Astrocyte (in vitro differentiated cells and primary cell): Measurements from ENCODE around the gene LYRM7. TPM values are rescaled to one million over a fixed set of nuclear protein-coding genes. Genes with fewer than 3 reads are reported as not detected.

Source experiments
- DNase-seq: peaks from one replicate; pipeline ENCODE4 v3.0.0-alpha.2; 2010; ENCODE audit warnings: low read depth
- FAIRE-seq: peaks from 2 replicates; lab custom pipeline; 2011; peaks lifted over from hg19 to GRCh38; lab: Jason Lieb, UNC
- H2AFZ ChIP-seq: 2 replicates; pipeline ENCODE4 v1.6.0; 2012; ENCODE audit warnings: low read depth, low read length, inconsistent platforms
- H3K27ac ChIP-seq: 2 replicates; pipeline ENCODE4 v1.5.1; 2011; ENCODE audit warnings: low read depth, low read length, inconsistent platforms
- H3K27me3 ChIP-seq: 2 replicates; pipeline ENCODE4 v1.6.0; 2011; ENCODE audit warnings: low read length, inconsistent platforms; ENCODE audit not compliant: insufficient read depth
- H3K36me3 ChIP-seq: 2 replicates; pipeline ENCODE4 v1.5.1; 2011; ENCODE audit warnings: low read length, inconsistent platforms; ENCODE audit not compliant: insufficient read depth
- H3K4me1 ChIP-seq: 2 replicates; pipeline ENCODE4 v1.5.1; 2011; ENCODE audit warnings: low read length, inconsistent platforms; ENCODE audit not compliant: insufficient read depth
- H3K4me2 ChIP-seq: 2 replicates; pipeline ENCODE4 v1.6.0; 2012; ENCODE audit warnings: low read length, inconsistent platforms
- H3K4me3 ChIP-seq: 2 replicates; pipeline ENCODE4 v1.5.1; 2011; ENCODE audit warnings: low read depth, mild to moderate bottlenecking, low read length, inconsistent platforms; ENCODE audit not compliant: insufficient read depth
- H3K79me2 ChIP-seq: 2 replicates; pipeline ENCODE4 v1.6.0; 2012; ENCODE audit warnings: mild to moderate bottlenecking, low read length, inconsistent platforms; ENCODE audit not compliant: insufficient read depth
- H3K9ac ChIP-seq: 2 replicates; pipeline ENCODE4 v1.6.0; 2012; ENCODE audit warnings: mild to moderate bottlenecking, low read length, inconsistent platforms
- H3K9me3 ChIP-seq: 2 replicates; pipeline ENCODE4 v1.5.1; 2012; ENCODE audit warnings: low read depth, mild to moderate bottlenecking, low read length, inconsistent platforms; ENCODE audit not compliant: insufficient read depth
- H4K20me1 ChIP-seq: 2 replicates; pipeline ENCODE4 v1.6.0; 2012; ENCODE audit warnings: low read length, inconsistent platforms; ENCODE audit not compliant: insufficient read depth
- H3K27ac Mint-ChIP-seq: one replicate; pipeline ENCODE4 v1.8.0; 2021; ENCODE audit warnings: mild to moderate bottlenecking, mixed read lengths; ENCODE audit not compliant: unreplicated experiment
- H3K27me3 Mint-ChIP-seq: one replicate; pipeline ENCODE4 v1.8.0; 2021; ENCODE audit warnings: low read depth, mixed read lengths; ENCODE audit not compliant: unreplicated experiment
- H3K36me3 Mint-ChIP-seq: one replicate; pipeline ENCODE4 v1.8.0; 2021; ENCODE audit warnings: low read depth, mixed read lengths; ENCODE audit not compliant: unreplicated experiment
- H3K4me1 Mint-ChIP-seq: one replicate; pipeline ENCODE4 v1.8.0; 2021; ENCODE audit warnings: low read depth, mixed read lengths; ENCODE audit not compliant: unreplicated experiment
- H3K4me3 Mint-ChIP-seq: one replicate; pipeline ENCODE4 v1.8.0; 2021; ENCODE audit warnings: mild to moderate bottlenecking, moderate library complexity, mixed read lengths; ENCODE audit not compliant: unreplicated experiment
- H3K9me3 Mint-ChIP-seq: one replicate; pipeline ENCODE4 v1.8.0; 2021; ENCODE audit warnings: mild to moderate bottlenecking, mixed read lengths; ENCODE audit not compliant: unreplicated experiment
- CTCF ChIP-seq: IDR thresholded peaks from 2 replicates; pipeline ENCODE4 v1.5.1; 2011; ENCODE audit warnings: low read depth, mild to moderate bottlenecking, inconsistent platforms, low read length, moderate library complexity; ENCODE audit not compliant: insufficient read depth
- EZH2 ChIP-seq: IDR thresholded peaks from 2 replicates; pipeline ENCODE4 v1.6.1; 2012; ENCODE audit warnings: mild to moderate bottlenecking, low read length, inconsistent platforms; ENCODE audit not compliant: insufficient read depth
- total RNA-seq: library from RNA; stranded (reverse); gene quantifications from 2 replicates; pipeline ENCODE4 v1.2.1, GENCODE V29; 2021

Gene LYRM7
- total RNA-seq, 1 donor from 2014 or later, result 7.0 TPM

GRCh38 chr5:131169810-131170539 lies 769 bp upstream of the LYRM7 start:
- no peak for TF ChIP-seq EZH2
- TF ChIP-seq CTCF, result no peak
- Mint-ChIP-seq H3K36me3 (no peaks in the 10 kb centered on the region), H3K4me3 (peak overlapping the region; percentile 97), H3K27ac (peak overlapping the region; percentile 86), H3K27me3 (no peaks in the 10 kb centered on the region), H3K9me3 (no peaks in the 10 kb centered on the region), H3K4me1 (peaks cover 1% of the 10 kb centered on the region)
- peak overlapping the region; percentile 85 for H3K9ac ChIP-seq
- no peaks in the 10 kb centered on the region for H4K20me1 ChIP-seq
- peaks cover 6% of the 10 kb centered on the region for H3K79me2 ChIP-seq
- peak overlapping the region; percentile 83 for H2AFZ ChIP-seq
- H3K4me3 ChIP-seq, result peak overlapping the region; percentile 83
- no peaks in the 10 kb centered on the region for H3K36me3 ChIP-seq
- H3K9me3 ChIP-seq, result no peaks in the 10 kb centered on the region
- FAIRE-seq (no peak), DNase-seq (no peak)
- no peaks in the 10 kb centered on the region for H3K27me3 ChIP-seq
- H3K27ac ChIP-seq, result peak overlapping the region; percentile 42
- H3K4me2 ChIP-seq, result peak overlapping the region; percentile 93
- H3K4me1 ChIP-seq, result peaks cover 6% of the 10 kb centered on the region

- Histone ChIP-seq H3K36me3 (no peaks in the 10 kb centered on the region), H3K9ac (peak overlapping the region; percentile 81), H4K20me1 (no peaks in the 10 kb centered on the region), H3K27ac (peak overlapping the region; percentile 31), H3K4me1 (peaks cover 6% of the 10 kb centered on the region), H3K4me2 (peak overlapping the region; percentile 93), H3K27me3 (no peaks in the 10 kb centered on the region), H3K79me2 (peaks cover 5% of the 10 kb centered on the region), H3K4me3 (peak overlapping the region; percentile 83), H3K9me3 (no peaks in the 10 kb centered on the region), H2AFZ (peak overlapping the region; percentile 79)
- Mint-ChIP-seq H3K36me3 (no peaks in the 10 kb centered on the region), H3K9me3 (no peaks in the 10 kb centered on the region), H3K27me3 (no peaks in the 10 kb centered on the region), H3K4me3 (peak overlapping the region; percentile 97), H3K4me1 (peaks cover 1% of the 10 kb centered on the region), H3K27ac (peak overlapping the region; percentile 86)
- no peak for DNase-seq
- no peak for TF ChIP-seq CTCF
- no peak for TF ChIP-seq EZH2
- no peak for FAIRE-seq
These were observed 599 bp downstream of the LYRM7 start for GRCh38 chr5:131171276-131171810.

- no peaks in the 10 kb centered on the region for H3K27me3 ChIP-seq
- H3K27ac ChIP-seq, result no peak overlapping the region
- Mint-ChIP-seq H3K27ac (no peak overlapping the region), H3K36me3 (no peaks in the 10 kb centered on the region), H3K9me3 (no peaks in the 10 kb centered on the region), H3K4me1 (no peaks in the 10 kb centered on the region), H3K4me3 (no peak overlapping the region), H3K27me3 (no peaks in the 10 kb centered on the region)
- DNase-seq (no peak), FAIRE-seq (no peak)
- no peaks in the 10 kb centered on the region for H4K20me1 ChIP-seq
- H3K4me3 ChIP-seq, result no peak overlapping the region
- H3K9me3 ChIP-seq, result no peaks in the 10 kb centered on the region
- no peaks in the 10 kb centered on the region for H3K36me3 ChIP-seq
- no peak overlapping the region for H3K4me2 ChIP-seq
- no peak overlapping the region for H3K9ac ChIP-seq
- H3K4me1 ChIP-seq, result no peaks in the 10 kb centered on the region
- no peak overlapping the region for H2AFZ ChIP-seq
- H3K79me2 ChIP-seq, result no peaks in the 10 kb centered on the region
- TF ChIP-seq CTCF (no peak), EZH2 (no peak)
These were observed 9.7 kb downstream of the LYRM7 start for GRCh38 chr5:131180407-131180806.
